ENCODE measurements around the gene PRDM1.

Gene PRDM1

GRCh38 chr6:106085692-106085983, 498 bp upstream of the PRDM1 start:
- Histone ChIP-seq H3K27me3 (ENCODE audit: insufficient read depth, low read length) (peaks cover 25% of the 10 kb centered on the region; the same call in 1 of the 2 replicates), H3K36me3 (ENCODE audit: insufficient read depth, low read depth, low read length) (no peaks in the 10 kb centered on the region; the same call in 1 of the 2 replicates), H3K4me3 (ENCODE audit: low read length) (peak overlapping the region; percentile 75), H3K4me1 (ENCODE audit: insufficient read depth, low read length) (peaks cover 20% of the 10 kb centered on the region), H3K27ac (ENCODE audit: low read length) (no peak overlapping the region), H3K9ac (ENCODE audit: low read depth, low read length) (peak overlapping the region; percentile 45; the same call in 1 of the 2 replicates), H3K9me3 (ENCODE audit: insufficient read depth, low read depth, low read length) (no peaks in the 10 kb centered on the region)

- H3K27me3 ChIP-seq (ENCODE audit: insufficient read depth, low read length): peaks cover 25% of the 10 kb centered on the region; the same call in 1 of the 2 replicates
- no peaks in the 10 kb centered on the region for H3K9me3 ChIP-seq (ENCODE audit: insufficient read depth, low read depth, low read length)
- H3K36me3 ChIP-seq (ENCODE audit: insufficient read depth, low read depth, low read length): no peaks in the 10 kb centered on the region; the same call in 1 of the 2 replicates
- H3K4me3 ChIP-seq (ENCODE audit: low read length): peak overlapping the region; percentile 75
- H3K27ac ChIP-seq (ENCODE audit: low read length): no peak overlapping the region
- no peak overlapping the region for H3K9ac ChIP-seq (ENCODE audit: low read depth, low read length)
- peaks cover 20% of the 10 kb centered on the region for H3K4me1 ChIP-seq (ENCODE audit: insufficient read depth, low read length)
These were observed 659 bp downstream of the PRDM1 start for GRCh38 chr6:106086814-106087175.

GRCh38 chr6:106087548-106088325, 1.6 kb downstream of the PRDM1 start:
- Histone ChIP-seq H3K27ac (ENCODE audit: low read length) (no peak overlapping the region), H3K4me1 (ENCODE audit: insufficient read depth, low read length) (peaks cover 20% of the 10 kb centered on the region), H3K27me3 (ENCODE audit: insufficient read depth, low read length) (peaks cover 25% of the 10 kb centered on the region; the same call in 1 of the 2 replicates), H3K36me3 (ENCODE audit: insufficient read depth, low read depth, low read length) (no peaks in the 10 kb centered on the region; the same call in 1 of the 2 replicates), H3K9ac (ENCODE audit: low read depth, low read length) (no peak overlapping the region), H3K4me3 (ENCODE audit: low read length) (peak overlapping the region; percentile 46), H3K9me3 (ENCODE audit: insufficient read depth, low read depth, low read length) (no peaks in the 10 kb centered on the region)

GRCh38 chr6:106090001-106090400, 3.9 kb downstream of the PRDM1 start:
- no peak overlapping the region for H3K9ac ChIP-seq (ENCODE audit: low read depth, low read length)
- H3K27me3 ChIP-seq (ENCODE audit: insufficient read depth, low read length): peaks cover 24% of the 10 kb centered on the region; the same call in 1 of the 2 replicates
- H3K4me3 ChIP-seq (ENCODE audit: low read length): no peak overlapping the region
- H3K9me3 ChIP-seq (ENCODE audit: insufficient read depth, low read depth, low read length): no peaks in the 10 kb centered on the region
- H3K4me1 ChIP-seq (ENCODE audit: insufficient read depth, low read length): peaks cover 18% of the 10 kb centered on the region
- no peak overlapping the region for H3K27ac ChIP-seq (ENCODE audit: low read length)
- H3K36me3 ChIP-seq (ENCODE audit: insufficient read depth, low read depth, low read length): no peaks in the 10 kb centered on the region

- H3K27ac ChIP-seq (ENCODE audit: low read length): no peak overlapping the region
- no peak overlapping the region for H3K4me3 ChIP-seq (ENCODE audit: low read length)
These were observed 6.1 kb downstream of the PRDM1 start for GRCh38 chr6:106092279-106092678.

GRCh38 chr6:106094261-106094963, 8.3 kb downstream of the PRDM1 start:
- Histone ChIP-seq H3K36me3 (ENCODE audit: insufficient read depth, low read depth, low read length) (no peaks in the 10 kb centered on the region), H3K27me3 (ENCODE audit: insufficient read depth, low read length) (peaks cover 24% of the 10 kb centered on the region; the same call in 1 of the 2 replicates), H3K4me3 (ENCODE audit: low read length) (no peak overlapping the region), H3K9me3 (ENCODE audit: insufficient read depth, low read depth, low read length) (no peaks in the 10 kb centered on the region), H3K4me1 (ENCODE audit: insufficient read depth, low read length) (peaks cover 24% of the 10 kb centered on the region), H3K27ac (ENCODE audit: low read length) (no peak overlapping the region), H3K9ac (ENCODE audit: low read depth, low read length) (no peak overlapping the region)

More at GRCh38 chr6:106092279-106092678, 6.1 kb downstream of the PRDM1 start:
- H3K27me3 ChIP-seq (ENCODE audit: insufficient read depth, low read length): peaks cover 7% of the 10 kb centered on the region; the same call in 1 of the 2 replicates
- H3K36me3 ChIP-seq (ENCODE audit: insufficient read depth, low read depth, low read length): no peaks in the 10 kb centered on the region
- no peak overlapping the region for H3K9ac ChIP-seq (ENCODE audit: low read depth, low read length)
- no peaks in the 10 kb centered on the region for H3K9me3 ChIP-seq (ENCODE audit: insufficient read depth, low read depth, low read length)
- H3K4me1 ChIP-seq (ENCODE audit: insufficient read depth, low read length): peaks cover 10% of the 10 kb centered on the region

- H3K9me3 ChIP-seq (ENCODE audit: insufficient read depth, low read depth, low read length): no peaks in the 10 kb centered on the region
- peaks cover 27% of the 10 kb centered on the region; the same call in 1 of the 2 replicates for H3K27me3 ChIP-seq (ENCODE audit: insufficient read depth, low read length)
- no peaks in the 10 kb centered on the region for H3K36me3 ChIP-seq (ENCODE audit: insufficient read depth, low read depth, low read length)
- H3K4me1 ChIP-seq (ENCODE audit: insufficient read depth, low read length): peaks cover 24% of the 10 kb centered on the region
- no peak overlapping the region for H3K9ac ChIP-seq (ENCODE audit: low read depth, low read length)
- H3K27ac ChIP-seq (ENCODE audit: low read length): no peak overlapping the region
- H3K4me3 ChIP-seq (ENCODE audit: low read length): no peak overlapping the region
These were observed 8.8 kb downstream of the PRDM1 start for GRCh38 chr6:106094964-106095335.

GRCh38 chr6:106097411-106098231, 11.5 kb downstream of the PRDM1 start:
- no peak overlapping the region for H3K27ac ChIP-seq (ENCODE audit: low read length)
- H3K4me1 ChIP-seq (ENCODE audit: insufficient read depth, low read length): peaks cover 24% of the 10 kb centered on the region
- peak overlapping the region; percentile 46; the same call in 1 of the 2 replicates for H3K9ac ChIP-seq (ENCODE audit: low read depth, low read length)
- H3K4me3 ChIP-seq (ENCODE audit: low read length): peak overlapping the region; percentile 55
- peaks cover 27% of the 10 kb centered on the region; the same call in 1 of the 2 replicates for H3K27me3 ChIP-seq (ENCODE audit: insufficient read depth, low read length)
- no peaks in the 10 kb centered on the region for H3K36me3 ChIP-seq (ENCODE audit: insufficient read depth, low read depth, low read length)
- H3K9me3 ChIP-seq (ENCODE audit: insufficient read depth, low read depth, low read length): no peaks in the 10 kb centered on the region

- Histone ChIP-seq H3K9ac (ENCODE audit: low read depth, low read length) (peak overlapping the region; percentile 47; the same call in 1 of the 2 replicates), H3K9me3 (ENCODE audit: insufficient read depth, low read depth, low read length) (no peaks in the 10 kb centered on the region), H3K4me1 (ENCODE audit: insufficient read depth, low read length) (peaks cover 24% of the 10 kb centered on the region), H3K27ac (ENCODE audit: low read length) (no peak overlapping the region), H3K4me3 (ENCODE audit: low read length) (peak overlapping the region; percentile 55; the same call in 1 of the 2 replicates), H3K27me3 (ENCODE audit: insufficient read depth, low read length) (peaks cover 27% of the 10 kb centered on the region; the same call in 1 of the 2 replicates), H3K36me3 (ENCODE audit: insufficient read depth, low read depth, low read length) (no peaks in the 10 kb centered on the region)
These were observed 12.5 kb downstream of the PRDM1 start for GRCh38 chr6:106098383-106099234.

GRCh38 chr6:106099235-106099537, 13.1 kb downstream of the PRDM1 start:
- Histone ChIP-seq H3K9ac (ENCODE audit: low read depth, low read length) (0 out of 2 replicates have a peak overlapping the region, but pooled peaks have one; percentile 47), H3K27ac (ENCODE audit: low read length) (no peak overlapping the region), H3K4me1 (ENCODE audit: insufficient read depth, low read length) (peaks cover 24% of the 10 kb centered on the region), H3K9me3 (ENCODE audit: insufficient read depth, low read depth, low read length) (no peaks in the 10 kb centered on the region), H3K27me3 (ENCODE audit: insufficient read depth, low read length) (peaks cover 27% of the 10 kb centered on the region; the same call in 1 of the 2 replicates), H3K4me3 (ENCODE audit: low read length) (peak overlapping the region; percentile 55; the same call in 1 of the 2 replicates), H3K36me3 (ENCODE audit: insufficient read depth, low read depth, low read length) (no peaks in the 10 kb centered on the region)

All from iPS-20b (cell line).